Measurements from ENCODE around the gene ETHE1. TPM values are rescaled to one million over a fixed set of nuclear protein-coding genes. Genes with fewer than 3 reads are reported as not detected.

The ETHE1 gene, protein sequence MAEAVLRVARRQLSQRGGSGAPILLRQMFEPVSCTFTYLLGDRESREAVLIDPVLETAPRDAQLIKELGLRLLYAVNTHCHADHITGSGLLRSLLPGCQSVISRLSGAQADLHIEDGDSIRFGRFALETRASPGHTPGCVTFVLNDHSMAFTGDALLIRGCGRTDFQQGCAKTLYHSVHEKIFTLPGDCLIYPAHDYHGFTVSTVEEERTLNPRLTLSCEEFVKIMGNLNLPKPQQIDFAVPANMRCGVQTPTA
- 10 to 100 TPM; 27.4 to 69.2 (median 41.4) TPM for total RNA-seq

DNA sequence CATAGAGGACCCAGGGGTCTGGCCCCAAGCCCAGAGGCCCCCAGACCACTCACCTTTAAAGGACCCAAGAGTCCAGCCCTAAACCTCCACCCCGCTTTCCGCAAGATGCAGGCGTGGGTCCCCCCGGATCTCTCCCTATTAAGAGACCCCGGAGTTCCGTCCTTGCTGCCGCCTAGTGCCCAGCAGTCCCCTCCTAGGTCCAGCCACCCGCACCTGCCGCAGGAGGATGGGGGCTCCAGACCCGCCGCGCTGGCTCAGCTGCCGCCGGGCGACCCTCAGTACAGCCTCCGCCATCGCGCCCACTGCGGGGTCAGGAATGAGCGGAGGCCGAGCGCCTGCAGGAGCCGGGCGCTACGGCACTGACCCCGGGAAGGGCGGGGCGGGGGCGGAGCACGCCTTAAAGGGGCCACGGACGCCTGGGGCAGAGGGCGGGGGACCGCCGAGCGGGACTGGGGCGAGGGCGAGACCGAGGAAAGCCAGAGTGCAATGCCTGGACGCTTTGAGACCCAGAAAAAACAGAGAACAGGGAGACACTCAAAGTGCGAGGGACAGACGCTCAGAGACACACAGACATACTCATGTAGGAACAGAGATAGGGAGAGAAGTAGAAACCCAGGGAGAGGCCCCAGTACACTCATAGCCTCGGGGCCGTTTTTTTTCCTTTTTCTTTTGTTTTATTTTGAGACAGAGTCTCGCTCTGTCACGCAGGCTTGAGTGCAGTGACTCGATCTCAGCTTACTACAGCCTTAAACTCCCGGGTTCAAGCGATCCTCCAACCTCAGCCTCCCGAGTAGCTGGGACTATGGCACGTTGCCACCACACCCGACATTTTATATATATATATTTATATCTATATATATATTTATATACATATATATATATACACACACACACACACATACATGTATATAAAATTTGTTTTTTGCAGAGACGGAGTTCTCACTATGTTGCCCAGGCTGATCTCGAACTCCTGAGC lies at the start of gene ETHE1:
Gene ETHE1 (minus strand): TSS at position 318 of the 976 bp plus-strand sequence. CDS start 24 bp downstream, at position 294.
- Histone ChIP-seq H3K4me3 (peak within 1 kb of the TSS; percentile 79 to 97 (median 88)), H3K27me3 (no peaks in the 10 kb centered on the region), H3K27ac (peak within 1 kb of the TSS; percentile 74 to 90 (median 85)), H3K4me1 (peaks cover 19 to 45% (median 24%) of the 10 kb centered on the region in 4 donors), H3K36me3 (no peaks in the 10 kb centered on the region), H3K9me3 (no peaks in the 10 kb centered on the region)
- peak; percentile 91 to 96 for ATAC-seq (ENCODE audit: low FRiP score in 2 of 2)
- DNase-seq, result peak; percentile 91 to 97
- WGBS, 2 donors, result 6 to 9% methylated on average over 30 to 51 of the region's 54 CpGs
- TF ChIP-seq, protein P1, sequence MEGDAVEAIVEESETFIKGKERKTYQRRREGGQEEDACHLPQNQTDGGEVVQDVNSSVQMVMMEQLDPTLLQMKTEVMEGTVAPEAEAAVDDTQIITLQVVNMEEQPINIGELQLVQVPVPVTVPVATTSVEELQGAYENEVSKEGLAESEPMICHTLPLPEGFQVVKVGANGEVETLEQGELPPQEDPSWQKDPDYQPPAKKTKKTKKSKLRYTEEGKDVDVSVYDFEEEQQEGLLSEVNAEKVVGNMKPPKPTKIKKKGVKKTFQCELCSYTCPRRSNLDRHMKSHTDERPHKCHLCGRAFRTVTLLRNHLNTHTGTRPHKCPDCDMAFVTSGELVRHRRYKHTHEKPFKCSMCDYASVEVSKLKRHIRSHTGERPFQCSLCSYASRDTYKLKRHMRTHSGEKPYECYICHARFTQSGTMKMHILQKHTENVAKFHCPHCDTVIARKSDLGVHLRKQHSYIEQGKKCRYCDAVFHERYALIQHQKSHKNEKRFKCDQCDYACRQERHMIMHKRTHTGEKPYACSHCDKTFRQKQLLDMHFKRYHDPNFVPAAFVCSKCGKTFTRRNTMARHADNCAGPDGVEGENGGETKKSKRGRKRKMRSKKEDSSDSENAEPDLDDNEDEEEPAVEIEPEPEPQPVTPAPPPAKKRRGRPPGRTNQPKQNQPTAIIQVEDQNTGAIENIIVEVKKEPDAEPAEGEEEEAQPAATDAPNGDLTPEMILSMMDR (IDR thresholded peaks at IDR 0.05), result peak in 1 of 6 experiments; percentile 25
- TF ChIP-seq POLR2AphosphoS5 (IDR thresholded peaks at IDR 0.05) (peak; percentile 83 to 97), EP300 (IDR thresholded peaks at IDR 0.05) (no peak), POLR2A (IDR thresholded peaks at IDR 0.05) (peak in 3 of 4 donors; percentile 59 to 87 (median 78))

GRCh38 chr19:43575955-43576878 lies 49.2 kb upstream of the ETHE1 start:
- DNase-seq (no peak), ATAC-seq (ENCODE audit: low FRiP score in 2 of 2) (no peak)
- WGBS, 2 donors, result 74 to 80% methylated on average over 37 of the region's 37 CpGs
- TF ChIP-seq POLR2A (IDR thresholded peaks at IDR 0.05), result no peak
- Histone ChIP-seq H3K9me3 (no peaks in the 10 kb centered on the region), H3K36me3 (peaks cover 0 to 12% (median 2%) of the 10 kb centered on the region in 4 donors), H3K27me3 (no peaks in the 10 kb centered on the region), H3K27ac (peak overlapping the region in 3 of 4 donors; percentile 40 to 90 (median 88)), H3K4me3 (peak overlapping the region in 3 of 4 donors; percentile 80 to 88 (median 84)), H3K4me1 (peaks cover 12 to 33% (median 27%) of the 10 kb centered on the region in 4 donors)

DNA sequence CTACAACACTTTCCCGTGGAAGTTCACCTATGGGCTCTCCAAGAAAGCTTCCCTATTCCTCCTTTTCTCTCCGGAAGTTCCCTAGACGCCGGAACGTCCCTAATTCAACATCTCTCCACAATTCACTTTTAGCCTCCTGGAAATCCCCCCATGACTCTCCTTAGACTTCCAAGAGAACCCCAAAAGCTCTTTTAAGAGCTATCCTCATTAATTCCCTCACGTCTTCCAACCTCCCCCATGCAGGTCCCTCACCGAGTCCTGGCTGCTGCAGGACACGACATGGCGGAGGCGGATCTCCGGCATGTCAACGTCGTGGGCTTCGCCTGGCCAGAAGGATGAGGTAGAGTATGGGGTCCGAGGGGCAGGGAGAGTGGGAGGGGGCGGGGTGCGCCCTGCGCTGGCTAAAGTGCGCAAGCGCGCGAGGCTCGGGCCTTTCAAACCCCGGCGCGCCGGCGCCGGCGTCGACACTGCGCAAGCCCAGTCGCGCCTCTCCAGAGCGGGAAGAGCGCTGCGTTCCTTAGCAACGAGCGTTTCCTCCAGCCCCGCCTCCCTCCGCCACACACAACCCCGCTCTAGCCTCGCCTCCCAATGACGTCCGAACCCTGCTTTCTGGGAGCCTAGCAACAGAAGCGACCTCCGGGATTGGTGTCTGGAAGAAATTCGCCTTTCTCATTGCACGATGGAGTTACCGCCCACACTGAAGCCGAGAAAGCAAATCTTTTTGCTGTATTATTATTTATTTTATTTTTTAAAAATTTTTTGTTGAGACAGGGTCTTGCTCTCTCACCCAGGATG lies 48.4 kb upstream of the ETHE1 start, which contains the start of the genes PINLYP and XRCC1:
Gene PINLYP (plus strand): TSS at position 646 of the 795 bp plus-strand sequence. CDS start 1,391 bp downstream, outside the sequence.
Gene XRCC1 (minus strand): TSS at position 372 of the 795 bp plus-strand sequence. CDS start 69 bp downstream, at position 303.
- H3K27ac ChIP-seq, result peak within 1 kb of the TSS; percentile 88 to 92 (median 89)
- H3K4me1 ChIP-seq, result peaks cover 12 to 29% (median 24%) of the 10 kb centered on the region in 4 donors
- no peaks in the 10 kb centered on the region for H3K27me3 ChIP-seq
- WGBS, 2 donors, result 0% methylated on average over 20 to 51 of the region's 51 CpGs
- peak; percentile 98 to 99 for DNase-seq
- TF ChIP-seq POLR2AphosphoS5 (IDR thresholded peaks at IDR 0.05) (peak; percentile 74 to 87), EP300 (IDR thresholded peaks at IDR 0.05) (peak in 1 of 4 donors; percentile 53), POLR2A (IDR thresholded peaks at IDR 0.05) (peak in 1 of 4 donors; percentile 65)
- TF ChIP-seq, protein P1 (IDR thresholded peaks at IDR 0.05), result no peak
- peak; percentile 98 to 99 for ATAC-seq (ENCODE audit: low FRiP score in 2 of 2)
- peak within 1 kb of the TSS; percentile 80 to 91 (median 86) for H3K4me3 ChIP-seq
- H3K36me3 ChIP-seq, result peaks cover 0 to 13% (median 2%) of the 10 kb centered on the region in 4 donors
- no peaks in the 10 kb centered on the region for H3K9me3 ChIP-seq

GRCh38 chr19:43574424-43575155 lies 47.6 kb upstream of the ETHE1 start:
- ATAC-seq (ENCODE audit: low FRiP score in 2 of 2), result no peak
- no peak for DNase-seq
- Histone ChIP-seq H3K27ac (peak overlapping the region; percentile 88 to 92 (median 89)), H3K4me1 (peaks cover 12 to 35% (median 22%) of the 10 kb centered on the region in 4 donors), H3K9me3 (no peaks in the 10 kb centered on the region), H3K4me3 (peak overlapping the region; percentile 80 to 91 (median 86)), H3K27me3 (no peaks in the 10 kb centered on the region), H3K36me3 (peaks cover 0 to 13% (median 2%) of the 10 kb centered on the region in 4 donors)
- WGBS, 2 donors, result 26 to 32% methylated on average over 12 of the region's 12 CpGs
- no peak for TF ChIP-seq EP300 (IDR thresholded peaks at IDR 0.05)
- no peak for TF ChIP-seq POLR2A (IDR thresholded peaks at IDR 0.05)
- no peak for TF ChIP-seq POLR2AphosphoS5 (IDR thresholded peaks at IDR 0.05)
- TF ChIP-seq, protein P1 (IDR thresholded peaks at IDR 0.05), result no peak
